Amniotic epithelial cell (primary cell): ENCODE results near the gene RNF8.
"Not testable (repeated sequence)": the region's sequence is repeated elsewhere in the genome, so short reads cannot be mapped to it uniquely, and the experiment has no call there.

Source experiments
- DNase-seq: peaks from one replicate; pipeline ENCODE4 v3.0.0-alpha.2; 2010; ENCODE audit warnings: low read depth

The RNF8 gene

GRCh38 chr6:37399795-37400490, 46.2 kb downstream of the RNF8 start:
- no peak for DNase-seq

GRCh38 chr6:37401658-37402057, 47.9 kb downstream of the RNF8 start:
- peak; percentile 38 for DNase-seq

GRCh38 chr6:37406726-37407341, 53.1 kb downstream of the RNF8 start:
- no peak for DNase-seq

- no peak for DNase-seq
Observed at GRCh38 chr6:37407948-37408347, 54.2 kb downstream of the RNF8 start.

- DNase-seq: no peak
Observed at GRCh38 chr6:37409501-37409900, 55.7 kb downstream of the RNF8 start.

- DNase-seq: no peak
Observed at GRCh38 chr6:37417393-37417792, 63.6 kb downstream of the RNF8 start.

GRCh38 chr6:37418722-37419121, 64.9 kb downstream of the RNF8 start:
- no peak for DNase-seq

GRCh38 chr6:37426058-37426944, 72.5 kb downstream of the RNF8 start:
- DNase-seq: no peak

GRCh38 chr6:37426945-37427510, 73.2 kb downstream of the RNF8 start:
- DNase-seq: no peak

GRCh38 chr6:37429352-37429750, 75.6 kb downstream of the RNF8 start:
- no peak for DNase-seq

- DNase-seq: no peak
Observed at GRCh38 chr6:37432590-37432915, 78.8 kb downstream of the RNF8 start.

GRCh38 chr6:37432916-37433656, 79.3 kb downstream of the RNF8 start, which contains the start of gene CMTR1:
CMTR1 (plus strand) TSS chr6:37433221; CDS start chr6:37435630, 2,409 bp downstream.
- peak; percentile 83 for DNase-seq

GRCh38 chr6:37433657-37434271, 80.0 kb downstream of the RNF8 start:
- no peak for DNase-seq

- no peak for DNase-seq
Observed at GRCh38 chr6:37435373-37435772, 81.6 kb downstream of the RNF8 start.

GRCh38 chr6:37435816-37436215, 82.0 kb downstream of the RNF8 start:
- DNase-seq: no peak

- no peak for DNase-seq
Observed at GRCh38 chr6:37438930-37439329, 85.1 kb downstream of the RNF8 start.

- DNase-seq: no peak
Observed at GRCh38 chr6:37441651-37442050, 87.9 kb downstream of the RNF8 start.

GRCh38 chr6:37442416-37443215, 88.8 kb downstream of the RNF8 start:
- no peak for DNase-seq

- not testable (repeated sequence) for DNase-seq
Observed at GRCh38 chr6:37443216-37443542, 89.4 kb downstream of the RNF8 start.
